NCI-H2227 (cell line): ENCODE data around the gene POLE.
A peak's percentile ranks its signal among the peaks of the same experiment; 100 is the strongest.

ENCODE experiments used
- DNase-seq: peaks from one replicate; lab custom pipeline; 2025; ENCODE audit not compliant: unreplicated experiment; lab: John Stamatoyannopoulos, UW

The POLE gene

GRCh38 chr12:132689227-132689626, 2.1 kb upstream of the POLE start:
- DNase-seq = no peak

GRCh38 chr12:132686825-132687210, 324 bp downstream of the POLE start:
- DNase-seq = peak; percentile 80

- no peak for DNase-seq
Measured at GRCh38 chr12:132685400-132685799, 1.7 kb downstream of the POLE start.

- no peak for DNase-seq
Measured at GRCh38 chr12:132677492-132677891, 9.7 kb downstream of the POLE start.

GRCh38 chr12:132675757-132676432, 11.2 kb downstream of the POLE start:
- DNase-seq = no peak

GRCh38 chr12:132674561-132674960, 12.6 kb downstream of the POLE start:
- DNase-seq = no peak

- DNase-seq = no peak
Measured at GRCh38 chr12:132673288-132674179, 13.6 kb downstream of the POLE start.

- no peak for DNase-seq
Measured at GRCh38 chr12:132672678-132673077, 14.5 kb downstream of the POLE start.

GRCh38 chr12:132672116-132672515, 15.0 kb downstream of the POLE start:
- DNase-seq = no peak

- DNase-seq = no peak
Measured at GRCh38 chr12:132669166-132669879, 17.8 kb downstream of the POLE start.

- no peak for DNase-seq
Measured at GRCh38 chr12:132668191-132669088, 18.7 kb downstream of the POLE start.

GRCh38 chr12:132665794-132666193, 21.3 kb downstream of the POLE start:
- DNase-seq = no peak

- DNase-seq = no peak
Measured at GRCh38 chr12:132665149-132665491, 22.0 kb downstream of the POLE start.

GRCh38 chr12:132664206-132665148, 22.7 kb downstream of the POLE start:
- DNase-seq = no peak

GRCh38 chr12:132662901-132663755, 24.0 kb downstream of the POLE start:
- DNase-seq = no peak

GRCh38 chr12:132661972-132662371, 25.2 kb downstream of the POLE start:
- no peak for DNase-seq

GRCh38 chr12:132660996-132661395, 26.1 kb downstream of the POLE start:
- no peak for DNase-seq

- DNase-seq = no peak
Measured at GRCh38 chr12:132660052-132660451, 27.1 kb downstream of the POLE start.

- DNase-seq = no peak
Measured at GRCh38 chr12:132659146-132659545, 28.0 kb downstream of the POLE start.
